Keratinocyte (primary cell): ENCODE results near the gene TRAPPC1. TPM values are rescaled to one million over a fixed set of nuclear protein-coding genes. Genes with fewer than 3 reads are reported as not detected.

Experiments used
- DNase-seq: peaks from one replicate; pipeline ENCODE4 v3.0.0-alpha.2; 2011; ENCODE audit warnings: low read depth, missing footprints, low spot score
- FAIRE-seq: peaks from 2 replicates; lab custom pipeline; 2011; peaks lifted over from hg19 to GRCh38; lab: Jason Lieb, UNC
- H2AFZ ChIP-seq: 2 replicates; pipeline ENCODE4 v1.6.0; 2012; ENCODE audit warnings: low read length, control low read depth, inconsistent platforms; ENCODE audit not compliant: control insufficient read depth
- H3K27ac ChIP-seq: 2 replicates; pipeline ENCODE4 v1.5.1; 2011; ENCODE audit warnings: low read length; ENCODE audit not compliant: control insufficient read depth, insufficient read depth
- H3K27me3 ChIP-seq: 3 replicates; pipeline ENCODE4 v1.6.0; 2011; ENCODE audit warnings: low read length; ENCODE audit not compliant: control insufficient read depth, insufficient read depth; ENCODE audit errors: extremely low read depth
- H3K36me3 ChIP-seq, 2 experiments: 2 replicates in 1 of 2; 3 replicates in 1 of 2; pipeline ENCODE4 v1.5.1; 2011; ENCODE audit warnings: low read length in 2 of 2, mild to moderate bottlenecking in 1 of 2; ENCODE audit not compliant: control insufficient read depth in 2 of 2, insufficient read depth in 2 of 2; ENCODE audit errors: extremely low read depth in 1 of 2
- H3K4me1 ChIP-seq: 3 replicates; pipeline ENCODE4 v1.5.1; 2011; ENCODE audit warnings: low read length; ENCODE audit not compliant: control insufficient read depth, insufficient read depth; ENCODE audit errors: extremely low read depth
- H3K4me2 ChIP-seq: 3 replicates; pipeline ENCODE4 v1.6.0; 2011; ENCODE audit warnings: low read depth, low read length; ENCODE audit not compliant: control insufficient read depth, insufficient read depth; ENCODE audit errors: extremely low read depth
- H3K4me3 ChIP-seq, 3 experiments: fragments of 200-600 bp in 1 of 3; sonication (generic) in 1 of 3; 2 replicates in 2 of 3; 3 replicates in 1 of 3; pipeline ENCODE4 v1.5.1; 2011 to 2016; ENCODE audit warnings: low read length in 3 of 3, mild to moderate bottlenecking in 3 of 3, control low read depth in 2 of 3, inconsistent platforms in 1 of 3, low read depth in 1 of 3, mixed read lengths in 1 of 3, mixed run types in 1 of 3, moderate library complexity in 1 of 3; ENCODE audit not compliant: control insufficient read depth in 2 of 3, insufficient read depth in 2 of 3; ENCODE audit errors: extremely low read depth in 1 of 3
- H3K79me2 ChIP-seq: 2 replicates; pipeline ENCODE4 v1.6.0; 2012; ENCODE audit warnings: low read length; ENCODE audit not compliant: control insufficient read depth, insufficient read depth
- H3K9ac ChIP-seq: 3 replicates; pipeline ENCODE4 v1.6.0; 2011; ENCODE audit warnings: low read length; ENCODE audit not compliant: control insufficient read depth, insufficient read depth; ENCODE audit errors: extremely low read depth
- H3K9me1 ChIP-seq: 3 replicates; pipeline ENCODE4 v1.6.0; 2011; ENCODE audit warnings: low read length; ENCODE audit not compliant: control insufficient read depth, insufficient read depth; ENCODE audit errors: extremely low read depth
- H3K9me3 ChIP-seq: 2 replicates; pipeline ENCODE4 v1.5.1; 2012; ENCODE audit warnings: low read depth, low read length; ENCODE audit not compliant: control insufficient read depth
- H4K20me1 ChIP-seq: 3 replicates; pipeline ENCODE4 v1.6.0; 2011; ENCODE audit warnings: low read length; ENCODE audit not compliant: control insufficient read depth, insufficient read depth; ENCODE audit errors: extremely low read depth
- EZH2 ChIP-seq: IDR thresholded peaks from one replicate; pipeline ENCODE4 v1.6.1; 2012; ENCODE audit warnings: inconsistent platforms, mild to moderate bottlenecking, low read length, moderate library complexity
- dilution Hi-C: fragments of 300-500 bp; cut with MboI; formaldehyde crosslinking; loops from one replicate; pipeline ENCODE4 v1.7.0; 2020; ENCODE audit warnings: low sequenced_read_pairs; ENCODE audit not compliant: extremely low pct_ligation_motif_present
- polyA plus RNA-seq, 5 experiments: library from polyadenylated mRNA; depleted of rRNA in 3 of 5; stranded (reverse) in 3 of 5; stranded (forward) in 1 of 5; unstranded in 1 of 5; fragments of >200 nt; gene quantifications; 1 replicate in 1 of 5; 2 replicates in 3 of 5; 3 replicates in 1 of 5; pipeline versions ENCODE4 v1.2.1 to v1.2.3, GENCODE V29; 2011 to 2012; ENCODE audit warnings: missing spikeins in 2 of 5, low read depth in 1 of 5, low replicate concordance in 1 of 5
- TF ChIP-seq, protein P1 (sequence below), 3 experiments: IDR thresholded peaks in 1 of 3; conservative IDR thresholded peaks in 1 of 3; optimal IDR thresholded peaks in 1 of 3; 2 replicates in 2 of 3; 3 replicates in 1 of 3; pipeline versions ENCODE3 to v1.5.1; 2011; ENCODE audit warnings: low read length in 3 of 3, mild to moderate bottlenecking in 3 of 3, moderate library complexity in 2 of 3, control low read depth in 1 of 3, inconsistent platforms in 1 of 3; ENCODE audit not compliant: insufficient read depth in 2 of 3; ENCODE audit errors: extremely low read depth in 1 of 3

The TRAPPC1 gene
- polyA plus RNA-seq, 1 donor (not counting 4 experiments of a cell fraction or from before 2014, with no cell fraction given): 128 TPM

DNA sequence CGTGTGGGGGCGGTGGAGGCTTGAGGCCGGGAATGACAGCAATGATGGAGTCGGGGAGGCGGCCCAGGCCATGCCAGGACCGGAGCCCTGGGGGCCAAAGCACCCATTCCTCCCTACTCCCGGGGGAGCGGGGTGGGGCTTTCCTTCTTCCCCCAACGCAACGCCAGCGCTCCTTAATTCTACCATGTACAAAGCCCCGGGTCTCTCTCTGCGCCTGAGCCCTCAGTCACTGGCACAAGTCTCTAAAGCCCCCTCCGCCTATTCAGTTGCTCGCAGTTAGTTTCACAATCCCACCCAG, 15.4 kb downstream of the TRAPPC1 start:
- Histone ChIP-seq H3K9me3 (no peaks in the 10 kb centered on the region), H3K4me2 (peak overlapping the region; percentile 97), H3K27me3 (no peaks in the 10 kb centered on the region), H4K20me1 (no peaks in the 10 kb centered on the region), H3K79me2 (no peaks in the 10 kb centered on the region), H3K27ac (peak overlapping the region; percentile 87), H3K4me3 (peak overlapping the region in 2 of 3 experiments; percentile 51 to 53), H3K4me1 (peaks cover 23% of the 10 kb centered on the region), H3K9me1 (no peaks in the 10 kb centered on the region), H2AFZ (peak overlapping the region; percentile 10), H3K9ac (peak overlapping the region; percentile 80), H3K36me3 (peaks cover 2 to 8% of the 10 kb centered on the region in 2 experiments)
- dilution Hi-C loops: no loop called here
- TF ChIP-seq, protein P1, sequence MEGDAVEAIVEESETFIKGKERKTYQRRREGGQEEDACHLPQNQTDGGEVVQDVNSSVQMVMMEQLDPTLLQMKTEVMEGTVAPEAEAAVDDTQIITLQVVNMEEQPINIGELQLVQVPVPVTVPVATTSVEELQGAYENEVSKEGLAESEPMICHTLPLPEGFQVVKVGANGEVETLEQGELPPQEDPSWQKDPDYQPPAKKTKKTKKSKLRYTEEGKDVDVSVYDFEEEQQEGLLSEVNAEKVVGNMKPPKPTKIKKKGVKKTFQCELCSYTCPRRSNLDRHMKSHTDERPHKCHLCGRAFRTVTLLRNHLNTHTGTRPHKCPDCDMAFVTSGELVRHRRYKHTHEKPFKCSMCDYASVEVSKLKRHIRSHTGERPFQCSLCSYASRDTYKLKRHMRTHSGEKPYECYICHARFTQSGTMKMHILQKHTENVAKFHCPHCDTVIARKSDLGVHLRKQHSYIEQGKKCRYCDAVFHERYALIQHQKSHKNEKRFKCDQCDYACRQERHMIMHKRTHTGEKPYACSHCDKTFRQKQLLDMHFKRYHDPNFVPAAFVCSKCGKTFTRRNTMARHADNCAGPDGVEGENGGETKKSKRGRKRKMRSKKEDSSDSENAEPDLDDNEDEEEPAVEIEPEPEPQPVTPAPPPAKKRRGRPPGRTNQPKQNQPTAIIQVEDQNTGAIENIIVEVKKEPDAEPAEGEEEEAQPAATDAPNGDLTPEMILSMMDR (optimal IDR thresholded peaks at IDR 0.05 in 1 of 3, IDR thresholded peaks at IDR 0.05 in 1 of 3, conservative IDR thresholded peaks at IDR 0.05 in 1 of 3; ENCODE audit: extremely low read depth in 1 of 3, insufficient read depth in 2 of 3, low read length in 3 of 3): no peak
- TF ChIP-seq EZH2: no peak
- no peak for FAIRE-seq
- no peak for DNase-seq

DNA sequence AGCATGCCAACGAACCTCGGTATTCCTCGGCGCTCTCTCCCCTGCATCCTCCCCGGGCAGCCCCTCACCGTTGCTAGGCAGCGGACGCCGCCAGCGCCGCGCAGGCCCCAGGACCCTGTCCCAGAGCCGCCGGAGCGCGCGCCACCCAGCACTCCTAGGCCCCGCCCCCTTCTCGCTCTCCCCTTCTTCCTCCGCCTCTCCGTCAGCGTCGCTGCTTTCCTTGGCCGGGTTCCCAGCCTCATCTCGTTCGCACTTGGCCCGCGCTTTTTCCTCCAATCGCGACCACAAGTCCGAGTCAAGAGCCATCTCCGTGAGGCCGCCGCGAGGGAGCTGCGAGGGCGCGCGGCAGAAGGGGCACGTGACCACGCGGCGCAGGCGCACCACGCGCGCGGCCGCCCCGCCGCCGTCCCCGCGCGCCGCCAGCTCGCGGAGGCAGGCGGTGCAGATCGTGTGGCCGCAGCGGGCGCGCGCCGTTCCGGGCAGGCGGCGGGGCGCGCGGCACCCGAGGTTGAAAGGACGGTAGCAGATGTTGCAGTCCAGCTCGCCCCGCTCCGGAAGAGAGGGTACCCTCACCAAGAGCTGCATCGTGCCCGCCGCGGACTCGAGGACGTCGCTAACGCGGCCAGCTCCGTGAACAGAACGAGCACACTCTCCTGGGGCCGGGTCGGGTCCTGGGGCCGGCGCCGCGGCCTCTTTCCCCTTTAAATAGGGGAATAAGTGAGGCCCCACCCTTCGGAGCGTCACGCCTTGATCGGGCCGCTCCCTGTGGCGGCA, 15.9 kb downstream of the TRAPPC1 start, which contains the start of gene RNF227:
TSS of gene RNF227 (minus strand) at position 679 of the 774 bp plus-strand sequence. CDS start at position 585, 94 bp downstream.
- H3K27me3 ChIP-seq: no peaks in the 10 kb centered on the region
- H3K4me3 ChIP-seq: peak within 1 kb of the TSS; percentile 53 to 83 (median 60)
- no peaks in the 10 kb centered on the region for H3K79me2 ChIP-seq
- H4K20me1 ChIP-seq: no peaks in the 10 kb centered on the region
- H3K4me2 ChIP-seq: peak within 1 kb of the TSS; percentile 97
- peak within 1 kb of the TSS; percentile 87 for H3K27ac ChIP-seq
- H3K36me3 ChIP-seq: peaks cover 2 to 8% of the 10 kb centered on the region in 2 experiments
- peak within 1 kb of the TSS; percentile 80 for H3K9ac ChIP-seq
- H2AFZ ChIP-seq: peak within 1 kb of the TSS; percentile 81
- dilution Hi-C loops: no loop called here
- no peaks in the 10 kb centered on the region for H3K9me3 ChIP-seq
- TF ChIP-seq, protein P1 (optimal IDR thresholded peaks at IDR 0.05 in 1 of 3, IDR thresholded peaks at IDR 0.05 in 1 of 3, conservative IDR thresholded peaks at IDR 0.05 in 1 of 3; ENCODE audit: extremely low read depth in 1 of 3, insufficient read depth in 2 of 3, low read length in 3 of 3): no peak
- TF ChIP-seq EZH2: no peak
- FAIRE-seq (no peak), DNase-seq (no peak)
- H3K9me1 ChIP-seq: no peaks in the 10 kb centered on the region
- peaks cover 23% of the 10 kb centered on the region for H3K4me1 ChIP-seq
